GM20431 (cell line): ENCODE data around the gene NEDD4.
"Not testable (repeated sequence)": the region's sequence is repeated elsewhere in the genome, so short reads cannot be mapped to it uniquely, and the experiment has no call there.

Experiments
- in situ Hi-C: fragments of 300-500 bp; cut with MseI, MboI; formaldehyde crosslinking; loops from one replicate; pipeline ENCODE4 v1.15.0; 2020; ENCODE audit warnings: low sequenced_read_pairs; ENCODE audit not compliant: unreplicated experiment

Gene NEDD4

GRCh38 chr15:55791551-55792400, 201.6 kb downstream of the NEDD4 start:
- in situ Hi-C loops, result no loop called here

- in situ Hi-C loops, result no loop called here
Measured at GRCh38 chr15:55789066-55789660, 204.2 kb downstream of the NEDD4 start.

GRCh38 chr15:55786341-55786740, 207.1 kb downstream of the NEDD4 start:
- in situ Hi-C loops, result no loop called here

GRCh38 chr15:55785593-55785992, 207.8 kb downstream of the NEDD4 start:
- in situ Hi-C loops, result not testable (repeated sequence)

DNA sequence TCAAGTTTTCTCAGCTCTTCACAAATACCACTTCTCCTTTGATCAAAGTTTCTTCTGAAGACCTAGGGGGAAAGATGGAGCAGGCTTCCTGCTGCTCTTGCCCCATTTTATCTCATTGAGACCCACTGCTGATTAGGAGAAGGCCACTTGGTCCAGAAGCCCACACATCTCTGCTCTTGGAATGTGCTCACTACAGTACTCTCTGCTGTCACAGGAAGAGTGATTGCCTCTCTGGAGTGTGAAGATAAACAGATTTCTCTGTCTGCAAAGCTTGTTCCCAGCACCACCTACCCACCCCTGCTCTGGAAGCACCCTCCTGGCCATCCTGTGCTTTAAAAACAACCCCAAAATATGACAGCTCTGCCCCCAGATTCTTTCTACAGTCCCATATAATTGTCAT, 209.1 kb downstream of the NEDD4 start:
- in situ Hi-C loops, result no loop called here

DNA sequence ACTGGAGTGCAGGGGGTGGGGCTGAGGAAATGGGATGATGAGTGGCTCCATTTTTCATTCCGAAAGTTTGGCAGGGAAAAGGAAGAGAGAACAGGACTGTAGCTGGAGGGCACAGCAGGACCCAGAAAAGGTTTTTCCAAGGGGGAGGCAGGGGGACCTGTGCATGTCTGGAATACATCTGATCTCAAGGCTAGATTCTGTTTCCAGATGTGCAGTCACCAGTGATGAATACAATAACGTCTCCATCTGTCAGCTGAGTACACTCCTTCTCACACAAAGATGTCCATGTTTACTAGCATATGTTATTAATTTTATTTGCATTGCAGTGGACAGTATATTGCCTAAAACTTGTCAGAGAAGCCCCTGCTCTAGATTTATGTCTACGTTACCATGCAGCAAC, 210.5 kb downstream of the NEDD4 start:
- in situ Hi-C loops, result no loop called here

DNA sequence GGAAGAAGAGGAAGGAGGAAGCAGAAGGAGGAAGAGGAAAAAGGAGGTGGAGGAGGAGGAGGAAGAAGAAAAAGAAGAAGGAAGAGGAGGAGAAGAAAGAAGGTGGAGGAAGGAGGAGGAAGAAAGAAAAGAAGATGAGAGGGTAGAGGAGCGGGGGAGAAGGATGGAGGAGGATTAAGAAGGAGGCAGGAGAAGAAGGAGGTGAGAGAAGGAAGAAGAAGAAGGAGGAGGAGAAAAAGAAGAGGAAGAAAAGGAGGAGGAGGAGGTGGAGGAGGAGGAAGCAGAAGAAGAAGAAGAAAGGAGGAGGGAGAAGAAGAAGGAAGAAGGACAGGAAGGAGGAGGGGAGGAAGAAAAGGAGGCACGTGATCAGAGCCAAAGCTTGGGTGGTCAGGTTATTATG, 213.1 kb downstream of the NEDD4 start:
- in situ Hi-C loops, result no loop called here

GRCh38 chr15:55778932-55779331, 214.5 kb downstream of the NEDD4 start:
- in situ Hi-C loops, result no loop called here
